ENCODE data around the gene N4BP2L1.
A peak's percentile ranks its signal among the peaks of the same experiment; 100 is the strongest.

N4BP2L1 gene

GRCh38 chr13:32448972-32449371 lies 21.0 kb upstream of the N4BP2L1 start:
- H3K4me3 ChIP-seq (ENCODE audit: control insufficient read depth, low read depth, low read length) = no peak overlapping the region
- TF ChIP-seq CTCF (IDR thresholded peaks at IDR 0.05; ENCODE audit: control insufficient read depth, insufficient read depth, low read depth, low read length, missing control alignments) = no peak
- no peak for DNase-seq (ENCODE audit: low read depth)

- no peak for TF ChIP-seq CTCF (IDR thresholded peaks at IDR 0.05; ENCODE audit: control insufficient read depth, insufficient read depth, low read depth, low read length, missing control alignments)
- H3K4me3 ChIP-seq (ENCODE audit: control insufficient read depth, low read depth, low read length) = no peak overlapping the region
- no peak for DNase-seq (ENCODE audit: low read depth)
Observed at GRCh38 chr13:32447894-32448623, 20.1 kb upstream of the N4BP2L1 start.

GRCh38 chr13:32446773-32447465 lies 19.0 kb upstream of the N4BP2L1 start:
- no peak for TF ChIP-seq CTCF (IDR thresholded peaks at IDR 0.05; ENCODE audit: control insufficient read depth, insufficient read depth, low read depth, low read length, missing control alignments)
- no peak for DNase-seq (ENCODE audit: low read depth)
- no peak overlapping the region for H3K4me3 ChIP-seq (ENCODE audit: control insufficient read depth, low read depth, low read length)

GRCh38 chr13:32446220-32446619 lies 18.3 kb upstream of the N4BP2L1 start:
- TF ChIP-seq CTCF (IDR thresholded peaks at IDR 0.05; ENCODE audit: control insufficient read depth, insufficient read depth, low read depth, low read length, missing control alignments) = no peak
- H3K4me3 ChIP-seq (ENCODE audit: control insufficient read depth, low read depth, low read length) = no peak overlapping the region
- no peak for DNase-seq (ENCODE audit: low read depth)

GRCh38 chr13:32445461-32445860 lies 17.5 kb upstream of the N4BP2L1 start:
- no peak overlapping the region for H3K4me3 ChIP-seq (ENCODE audit: control insufficient read depth, low read depth, low read length)
- no peak for TF ChIP-seq CTCF (IDR thresholded peaks at IDR 0.05; ENCODE audit: control insufficient read depth, insufficient read depth, low read depth, low read length, missing control alignments)
- no peak for DNase-seq (ENCODE audit: low read depth)

GRCh38 chr13:32443111-32443510 lies 15.2 kb upstream of the N4BP2L1 start:
- H3K4me3 ChIP-seq (ENCODE audit: control insufficient read depth, low read depth, low read length) = no peak overlapping the region
- TF ChIP-seq CTCF (IDR thresholded peaks at IDR 0.05; ENCODE audit: control insufficient read depth, insufficient read depth, low read depth, low read length, missing control alignments) = peak; percentile 30
- DNase-seq (ENCODE audit: low read depth) = no peak

Measured in AG09309 (cell line).